Measurements from ENCODE around the gene IQGAP3. TPM values are rescaled to one million over a fixed set of nuclear protein-coding genes. Genes with fewer than 3 reads are reported as not detected.

The IQGAP3 gene
- total RNA-seq, 6 donors from 2014 or later, result under 0.01 to 16.0 (median 2.2) TPM

DNA sequence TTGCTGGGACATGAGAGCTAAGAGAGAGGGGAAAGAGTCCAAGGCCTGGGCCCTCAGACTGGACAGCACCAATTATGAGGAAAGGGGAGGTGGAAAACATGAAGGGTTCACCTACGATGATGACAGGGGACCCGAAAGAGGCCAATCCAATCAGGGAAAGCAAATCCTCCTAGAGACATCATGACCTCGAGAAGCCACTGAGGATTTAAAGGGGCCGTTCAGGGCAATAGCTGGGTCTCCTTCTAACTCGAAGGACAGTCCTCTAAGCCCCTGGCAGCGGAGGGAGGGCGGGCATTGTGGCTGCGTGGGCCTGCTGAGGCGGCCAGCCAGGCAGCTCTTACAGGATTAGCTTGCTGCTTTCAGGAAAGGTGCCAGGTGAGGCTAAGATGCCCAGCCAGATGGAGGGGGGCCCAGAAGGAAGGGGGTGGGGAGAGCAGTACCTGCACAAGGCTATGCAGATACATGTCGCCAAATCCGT, 79.2 kb downstream of the IQGAP3 start:
- H3K4me3 ChIP-seq, result peak overlapping the region in 1 of 4 donors; percentile 7
- H3K27me3 ChIP-seq, result no peaks in the 10 kb centered on the region
- WGBS, 2 donors, result 30 to 39% methylated on average over 11 of the region's 11 CpGs
- ATAC-seq (ENCODE audit: low FRiP score in 2 of 2), result no peak
- TF ChIP-seq, protein P1, sequence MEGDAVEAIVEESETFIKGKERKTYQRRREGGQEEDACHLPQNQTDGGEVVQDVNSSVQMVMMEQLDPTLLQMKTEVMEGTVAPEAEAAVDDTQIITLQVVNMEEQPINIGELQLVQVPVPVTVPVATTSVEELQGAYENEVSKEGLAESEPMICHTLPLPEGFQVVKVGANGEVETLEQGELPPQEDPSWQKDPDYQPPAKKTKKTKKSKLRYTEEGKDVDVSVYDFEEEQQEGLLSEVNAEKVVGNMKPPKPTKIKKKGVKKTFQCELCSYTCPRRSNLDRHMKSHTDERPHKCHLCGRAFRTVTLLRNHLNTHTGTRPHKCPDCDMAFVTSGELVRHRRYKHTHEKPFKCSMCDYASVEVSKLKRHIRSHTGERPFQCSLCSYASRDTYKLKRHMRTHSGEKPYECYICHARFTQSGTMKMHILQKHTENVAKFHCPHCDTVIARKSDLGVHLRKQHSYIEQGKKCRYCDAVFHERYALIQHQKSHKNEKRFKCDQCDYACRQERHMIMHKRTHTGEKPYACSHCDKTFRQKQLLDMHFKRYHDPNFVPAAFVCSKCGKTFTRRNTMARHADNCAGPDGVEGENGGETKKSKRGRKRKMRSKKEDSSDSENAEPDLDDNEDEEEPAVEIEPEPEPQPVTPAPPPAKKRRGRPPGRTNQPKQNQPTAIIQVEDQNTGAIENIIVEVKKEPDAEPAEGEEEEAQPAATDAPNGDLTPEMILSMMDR (IDR thresholded peaks at IDR 0.05), result no peak
- TF ChIP-seq POLR2AphosphoS5 (IDR thresholded peaks at IDR 0.05), result no peak
- no peak for TF ChIP-seq EP300 (IDR thresholded peaks at IDR 0.05)
- no peak for TF ChIP-seq POLR2A (IDR thresholded peaks at IDR 0.05)
- peaks cover 0 to 6% (median 0%) of the 10 kb centered on the region in 4 donors for H3K36me3 ChIP-seq
- H3K27ac ChIP-seq, result peak overlapping the region; percentile 59 to 88 (median 80)
- no peaks in the 10 kb centered on the region for H3K9me3 ChIP-seq
- peaks cover 100% of the 10 kb centered on the region in 4 donors for H3K4me1 ChIP-seq
- DNase-seq, result no peak

DNA sequence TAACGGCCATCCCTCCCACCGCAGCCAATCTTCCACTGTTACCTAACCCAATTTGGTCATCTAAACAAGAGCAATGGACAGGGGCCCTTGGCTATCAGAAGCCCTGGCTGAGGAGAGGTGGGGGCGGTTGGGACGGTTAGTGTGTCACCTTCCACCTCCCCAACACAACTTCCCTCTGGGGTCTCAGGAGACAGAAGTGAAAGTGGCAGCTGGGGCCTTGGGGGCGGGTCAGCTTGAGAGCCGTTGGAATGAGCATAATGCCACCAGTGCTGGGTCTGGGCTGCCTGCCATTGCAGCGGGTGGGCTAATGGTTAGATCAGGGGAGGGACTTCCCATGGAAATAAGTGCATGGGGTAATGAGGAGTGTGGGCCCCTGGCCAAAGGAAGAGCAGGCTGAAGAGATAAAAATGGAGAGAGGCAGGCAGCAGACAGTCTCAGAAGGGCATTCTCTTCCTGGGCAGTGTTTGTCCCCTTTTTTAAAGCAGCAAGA, 79.7 kb downstream of the IQGAP3 start:
- ATAC-seq (ENCODE audit: low FRiP score in 2 of 2) (peak in 1 of 2 donors; percentile 9), DNase-seq (no peak)
- Histone ChIP-seq H3K9me3 (no peaks in the 10 kb centered on the region), H3K4me1 (peaks cover 100% of the 10 kb centered on the region in 4 donors), H3K4me3 (peak overlapping the region in 1 of 4 donors; percentile 7), H3K27ac (peak overlapping the region; percentile 59 to 88 (median 80)), H3K27me3 (no peaks in the 10 kb centered on the region), H3K36me3 (peaks cover 0 to 9% (median 0%) of the 10 kb centered on the region in 4 donors)
- TF ChIP-seq POLR2AphosphoS5 (IDR thresholded peaks at IDR 0.05), result no peak
- no peak for TF ChIP-seq POLR2A (IDR thresholded peaks at IDR 0.05)
- TF ChIP-seq, protein P1 (IDR thresholded peaks at IDR 0.05), result no peak
- no peak for TF ChIP-seq EP300 (IDR thresholded peaks at IDR 0.05)
- 25 to 38% methylated on average over 7 of the region's 7 CpGs for WGBS, 2 donors

DNA sequence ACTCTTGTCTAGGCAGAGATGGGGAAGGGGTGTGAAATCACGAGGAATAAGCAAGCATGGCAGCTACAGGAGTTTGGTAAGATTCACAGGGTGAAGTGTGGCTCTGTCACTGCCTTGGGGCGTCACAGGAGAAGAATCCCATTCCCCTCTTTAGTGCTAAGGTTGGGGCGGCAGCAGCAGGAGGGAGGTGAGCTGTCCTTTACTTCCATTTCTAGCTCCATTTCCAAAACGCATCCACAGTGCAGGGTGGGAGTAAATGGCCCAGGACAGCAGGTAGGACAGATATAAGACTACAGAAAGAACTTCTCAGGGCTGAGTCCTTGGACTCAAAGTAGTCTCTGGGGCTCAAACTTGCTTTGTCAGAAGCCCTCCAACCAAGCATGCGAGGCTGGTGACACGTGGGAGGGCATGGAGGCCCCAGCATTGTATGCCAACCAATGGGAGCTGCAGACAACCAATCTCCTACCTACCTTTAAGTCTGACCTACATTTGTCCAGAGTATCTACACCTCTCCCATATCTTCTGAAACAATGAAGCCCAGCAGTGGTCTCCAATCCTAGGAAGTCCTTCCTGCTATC, 80.3 kb downstream of the IQGAP3 start:
- 60 to 76% methylated on average over 4 to 6 of the region's 6 CpGs for WGBS, 2 donors
- peak overlapping the region; percentile 59 to 88 (median 80) for H3K27ac ChIP-seq
- peaks cover 0 to 9% (median 0%) of the 10 kb centered on the region in 4 donors for H3K36me3 ChIP-seq
- H3K4me1 ChIP-seq, result peaks cover 94 to 100% (median 97%) of the 10 kb centered on the region in 4 donors
- DNase-seq (no peak), ATAC-seq (ENCODE audit: low FRiP score in 2 of 2) (no peak)
- no peaks in the 10 kb centered on the region for H3K9me3 ChIP-seq
- no peak overlapping the region for H3K4me3 ChIP-seq
- TF ChIP-seq, protein P1 (IDR thresholded peaks at IDR 0.05), result no peak
- no peak for TF ChIP-seq POLR2A (IDR thresholded peaks at IDR 0.05)
- no peak for TF ChIP-seq EP300 (IDR thresholded peaks at IDR 0.05)
- TF ChIP-seq POLR2AphosphoS5 (IDR thresholded peaks at IDR 0.05), result no peak
- H3K27me3 ChIP-seq, result no peaks in the 10 kb centered on the region

DNA sequence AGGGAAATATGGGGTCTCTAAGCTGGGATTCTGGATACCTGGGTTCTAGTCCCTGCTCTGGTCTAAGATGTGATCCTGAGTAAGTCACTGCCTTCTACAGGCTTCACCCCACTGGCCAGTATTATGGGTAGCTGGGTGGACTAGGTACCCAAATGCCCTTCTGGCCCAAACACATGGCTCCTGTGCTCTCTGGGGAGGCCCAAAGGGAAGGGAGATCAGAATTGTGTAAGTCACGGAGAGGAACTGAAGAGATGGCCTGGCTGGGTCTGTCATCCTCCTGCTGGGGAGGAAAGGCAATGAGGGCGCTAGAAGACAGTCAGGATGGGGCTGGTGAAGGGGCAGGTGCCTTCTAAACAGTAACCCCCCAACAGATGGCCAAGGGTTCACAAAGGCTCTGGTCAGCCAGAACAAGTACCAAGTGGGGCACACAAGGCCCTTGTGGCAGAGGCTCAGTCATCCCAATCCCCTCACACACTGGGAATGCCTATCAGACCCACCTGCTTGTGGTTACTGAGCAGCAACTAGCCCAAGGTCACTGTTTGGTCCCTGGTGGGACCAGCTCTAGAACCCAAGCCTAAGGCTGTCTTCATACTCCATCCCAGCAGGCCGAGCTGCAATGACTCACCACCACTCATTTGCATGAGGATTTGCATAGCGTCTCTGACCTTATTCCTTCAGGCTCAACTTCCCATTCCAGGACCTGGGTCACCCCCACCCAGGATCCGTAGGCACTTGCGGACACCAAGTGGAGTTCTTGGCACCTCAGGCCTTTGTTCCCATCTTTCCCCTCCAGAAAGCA, 81.0 kb downstream of the IQGAP3 start:
- Histone ChIP-seq H3K36me3 (peaks cover 0 to 9% (median 0%) of the 10 kb centered on the region in 4 donors), H3K9me3 (no peaks in the 10 kb centered on the region), H3K27me3 (no peaks in the 10 kb centered on the region), H3K4me1 (peaks cover 87 to 98% (median 92%) of the 10 kb centered on the region in 4 donors), H3K4me3 (peak overlapping the region in 2 of 4 donors; percentile 9 to 24), H3K27ac (peak overlapping the region; percentile 59 to 88 (median 80))
- WGBS, 2 donors, result 67 to 68% methylated on average over 4 to 6 of the region's 6 CpGs
- ATAC-seq (ENCODE audit: low FRiP score in 2 of 2) (peak in 1 of 2 donors; percentile 26), DNase-seq (no peak)
- TF ChIP-seq EP300 (IDR thresholded peaks at IDR 0.05) (no peak), POLR2A (IDR thresholded peaks at IDR 0.05) (no peak)
